Effector memory CD4-positive, alpha-beta T cell (primary cell): ENCODE results near the gene SLC4A1AP.

ENCODE experiments used
- DNase-seq, 3 donors: peaks; one replicate each; pipeline ENCODE4 v3.0.0-alpha.2; 2020
- H3K27ac ChIP-seq: 2 replicates; pipeline ENCODE4 v1.7.0; 2013; ENCODE audit warnings: mild to moderate bottlenecking, low read length, moderate library complexity; ENCODE audit not compliant: insufficient read depth, poor library complexity, severe bottlenecking
- H3K27me3 ChIP-seq: replicated peaks from 2 replicates; pipeline ENCODE4 v1.7.0; 2013; ENCODE audit warnings: mild to moderate bottlenecking, low read length; ENCODE audit not compliant: insufficient read depth, control insufficient read depth, poor library complexity, severe bottlenecking
- H3K36me3 ChIP-seq: 2 replicates; pipeline ENCODE4 v1.7.0; 2013; ENCODE audit warnings: mild to moderate bottlenecking, low read length, moderate library complexity; ENCODE audit not compliant: control insufficient read depth, insufficient read depth
- H3K4me1 ChIP-seq: 2 replicates; pipeline ENCODE4 v1.7.0; 2013; ENCODE audit warnings: low read length, mild to moderate bottlenecking; ENCODE audit not compliant: control insufficient read depth, insufficient read depth, poor library complexity, severe bottlenecking
- H3K4me3 ChIP-seq: 2 replicates; pipeline ENCODE4 v1.7.0; 2013; ENCODE audit warnings: low read length, low read depth, mild to moderate bottlenecking; ENCODE audit not compliant: insufficient read depth, poor library complexity, severe bottlenecking
- H3K9me3 ChIP-seq: 2 replicates; pipeline ENCODE4 v1.7.0; 2013; ENCODE audit warnings: mild to moderate bottlenecking, low read length, moderate library complexity; ENCODE audit not compliant: control insufficient read depth

Gene SLC4A1AP

GRCh38 chr2:27709326-27709725, 45.6 kb downstream of the SLC4A1AP start:
- H3K36me3 ChIP-seq: no peaks in the 10 kb centered on the region
- no peak overlapping the region for H3K4me3 ChIP-seq
- DNase-seq: no peak
- H3K4me1 ChIP-seq: no peaks in the 10 kb centered on the region
- H3K9me3 ChIP-seq: no peaks in the 10 kb centered on the region
- no peak overlapping the region for H3K27ac ChIP-seq
- no peaks in the 10 kb centered on the region for H3K27me3 ChIP-seq

DNA sequence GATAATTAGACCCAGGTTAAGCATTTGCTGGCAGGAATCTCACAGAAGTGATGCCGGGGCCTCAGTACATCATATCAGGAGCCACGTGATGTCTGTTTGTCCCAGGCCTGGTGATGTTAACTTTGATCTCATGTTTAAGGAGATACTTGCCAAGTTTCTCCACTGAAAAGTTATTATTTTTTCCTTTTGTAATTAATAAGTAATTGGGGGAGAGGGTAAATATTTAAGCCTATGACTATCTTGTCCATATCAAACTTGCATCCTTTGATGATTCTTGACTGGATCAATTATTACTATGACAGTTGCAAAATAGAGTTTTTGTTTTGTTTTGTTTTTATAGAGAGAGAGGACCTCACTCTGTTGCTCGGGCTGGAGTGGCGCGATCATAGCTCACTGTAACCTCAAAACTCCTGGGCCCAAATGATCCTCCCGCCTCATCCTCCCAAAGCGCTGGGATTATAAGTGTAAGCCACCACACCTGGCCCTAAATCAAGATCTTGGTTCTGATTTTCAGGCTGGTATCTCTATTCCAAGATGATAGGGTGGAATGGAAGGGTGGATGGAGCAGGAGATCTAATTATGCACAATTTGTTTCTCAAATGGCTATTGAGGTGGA, 46.4 kb downstream of the SLC4A1AP start:
- Histone ChIP-seq H3K36me3 (no peaks in the 10 kb centered on the region), H3K4me3 (no peak overlapping the region), H3K27ac (no peak overlapping the region), H3K27me3 (no peaks in the 10 kb centered on the region), H3K9me3 (no peaks in the 10 kb centered on the region), H3K4me1 (peaks cover under 1% of the 10 kb centered on the region)
- DNase-seq: no peak

- Histone ChIP-seq H3K4me1 (peaks cover 4% of the 10 kb centered on the region), H3K27ac (no peak overlapping the region), H3K36me3 (no peaks in the 10 kb centered on the region), H3K27me3 (no peaks in the 10 kb centered on the region), H3K9me3 (no peaks in the 10 kb centered on the region), H3K4me3 (no peak overlapping the region)
- no peak for DNase-seq
Observed at GRCh38 chr2:27710640-27711430, 47.1 kb downstream of the SLC4A1AP start.

- H3K27me3 ChIP-seq: peaks cover 4% of the 10 kb centered on the region
- no peaks in the 10 kb centered on the region for H3K36me3 ChIP-seq
- H3K4me3 ChIP-seq: no peak overlapping the region
- H3K27ac ChIP-seq: no peak overlapping the region
- peaks cover 12% of the 10 kb centered on the region for H3K4me1 ChIP-seq
- DNase-seq: no peak
- H3K9me3 ChIP-seq: no peaks in the 10 kb centered on the region
Observed at GRCh38 chr2:27711804-27712203, 48.1 kb downstream of the SLC4A1AP start.

DNA sequence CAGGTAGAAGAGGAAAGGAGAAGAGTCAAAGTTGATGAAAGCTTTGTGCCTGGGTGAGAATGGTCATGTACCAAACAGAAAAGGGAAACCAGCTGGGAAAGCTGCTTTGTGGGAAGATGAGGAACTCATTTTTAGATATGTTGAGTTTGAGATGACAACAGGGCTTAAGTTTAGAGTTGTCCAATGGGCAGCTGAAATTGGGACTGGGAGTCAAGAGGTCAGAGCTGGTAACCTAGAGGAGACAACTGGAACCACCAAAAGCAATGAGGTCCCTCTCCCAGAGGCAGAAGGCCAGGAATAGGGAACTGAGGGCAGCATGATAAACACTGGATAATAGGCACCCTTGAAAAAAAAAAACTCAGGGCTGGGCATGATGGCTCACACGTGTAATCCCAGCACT, 48.8 kb downstream of the SLC4A1AP start:
- Histone ChIP-seq H3K36me3 (no peaks in the 10 kb centered on the region), H3K4me3 (no peak overlapping the region), H3K9me3 (no peaks in the 10 kb centered on the region), H3K27ac (no peak overlapping the region), H3K27me3 (peaks cover 4% of the 10 kb centered on the region), H3K4me1 (peaks cover 12% of the 10 kb centered on the region)
- no peak for DNase-seq

GRCh38 chr2:27713201-27713600, 49.5 kb downstream of the SLC4A1AP start:
- no peak overlapping the region for H3K4me3 ChIP-seq
- DNase-seq: no peak
- no peaks in the 10 kb centered on the region for H3K9me3 ChIP-seq
- H3K27ac ChIP-seq: no peak overlapping the region
- peaks cover 12% of the 10 kb centered on the region for H3K4me1 ChIP-seq
- H3K36me3 ChIP-seq: no peaks in the 10 kb centered on the region
- peaks cover 4% of the 10 kb centered on the region for H3K27me3 ChIP-seq

DNA sequence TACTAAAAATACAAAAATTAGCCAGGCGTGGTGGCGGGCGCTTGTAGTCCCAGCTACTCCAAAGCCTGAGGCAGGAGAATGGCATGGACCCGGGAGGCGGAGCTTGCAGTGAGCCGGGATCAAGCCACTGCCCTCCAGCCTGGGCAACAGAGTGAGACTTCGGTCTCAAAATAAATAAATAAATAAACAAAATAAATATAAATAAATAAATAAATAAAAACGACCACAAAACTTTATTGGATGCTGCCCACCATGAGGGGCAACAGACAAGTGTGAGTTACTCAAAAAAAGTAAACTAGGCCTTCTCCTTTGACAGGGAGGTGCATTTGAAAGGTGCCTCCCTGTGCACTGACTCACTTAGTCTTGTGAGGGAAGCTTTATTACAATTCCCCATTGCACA, 50.4 kb downstream of the SLC4A1AP start:
- Histone ChIP-seq H3K4me3 (no peak overlapping the region), H3K4me1 (peaks cover 12% of the 10 kb centered on the region), H3K27me3 (peaks cover 4% of the 10 kb centered on the region), H3K9me3 (no peaks in the 10 kb centered on the region), H3K36me3 (no peaks in the 10 kb centered on the region), H3K27ac (no peak overlapping the region)
- no peak for DNase-seq

- Histone ChIP-seq H3K36me3 (no peaks in the 10 kb centered on the region), H3K27me3 (peaks cover 4% of the 10 kb centered on the region), H3K4me1 (peaks cover 12% of the 10 kb centered on the region), H3K4me3 (peak overlapping the region; percentile 22), H3K27ac (no peak overlapping the region), H3K9me3 (no peaks in the 10 kb centered on the region)
- DNase-seq: no peak
Observed at GRCh38 chr2:27714851-27715291, 51.2 kb downstream of the SLC4A1AP start.

GRCh38 chr2:27715318-27716210, 51.9 kb downstream of the SLC4A1AP start:
- Histone ChIP-seq H3K4me3 (peak overlapping the region; percentile 22), H3K4me1 (peaks cover 12% of the 10 kb centered on the region), H3K27ac (no peak overlapping the region), H3K9me3 (no peaks in the 10 kb centered on the region), H3K27me3 (peaks cover 4% of the 10 kb centered on the region), H3K36me3 (no peaks in the 10 kb centered on the region)
- DNase-seq: no peak
